K562 treated with DMSO at 1 percent for 12 hours (cell line): Measurements from ENCODE around the gene DHRS11. TPM values are rescaled to one million over a fixed set of nuclear protein-coding genes. Genes with fewer than 3 reads are reported as not detected.

Experiments
- total RNA-seq: library from RNA; unstranded; fragments of 300-600 nt; gene quantifications from 2 replicates; pipeline ENCODE4 v1.2.3, GENCODE V29; 2022; ENCODE audit not compliant: insufficient read depth

DHRS11 gene
- 27.9 and 34.1 TPM in 2 replicates for total RNA-seq

GRCh38 chr17:36591434-36592315, at the start of gene DHRS11:
Gene DHRS11, plus strand, starts transcription at chr17:36591879. Its CDS starts 131 bp downstream, at chr17:36592010.

GRCh38 chr17:36544307-36545076, 47.2 kb upstream of the DHRS11 start, which contains the start of gene GGNBP2:
Gene GGNBP2, plus strand, starts transcription at chr17:36544919. Its CDS starts 806 bp downstream, at chr17:36545725.

GRCh38 chr17:36601303-36602029, 9.8 kb downstream of the DHRS11 start, which contains the start of gene MRM1:
Gene MRM1, plus strand, starts transcription at chr17:36601583. Its CDS starts 228 bp downstream, at chr17:36601811.

Other genes starting within 250 kb of the DHRS11 start
- gene TBC1D3H, start 203.4 kb upstream of the DHRS11 start, total RNA-seq: not detected in 2 replicates
- gene ZNHIT3, start 105.2 kb upstream of the DHRS11 start, total RNA-seq: 71.6 and 72.1 TPM in 2 replicates
- gene MYO19, start 57.0 kb upstream of the DHRS11 start, total RNA-seq: 42.6 and 75.8 TPM in 2 replicates
- gene PIGW, start 56.9 kb upstream of the DHRS11 start, total RNA-seq: 4.2 and 11.7 TPM in 2 replicates
- 39.6 and 67.7 TPM in 2 replicates for gene GGNBP2, start 47.0 kb upstream of the DHRS11 start, total RNA-seq
- gene MRM1, start 9.7 kb downstream of the DHRS11 start, total RNA-seq: 3.2 and 3.5 TPM in 2 replicates